Astrocyte (in vitro differentiated cells and primary cell): Measurements from ENCODE around the gene IRGQ. TPM values are rescaled to one million over a fixed set of nuclear protein-coding genes. Genes with fewer than 3 reads are reported as not detected.
A peak's percentile ranks its signal among the peaks of the same experiment; 100 is the strongest.

Source experiments
- DNase-seq: peaks from one replicate; pipeline ENCODE4 v3.0.0-alpha.2; 2010; ENCODE audit warnings: low read depth
- FAIRE-seq: peaks from 2 replicates; lab custom pipeline; 2011; peaks lifted over from hg19 to GRCh38; lab: Jason Lieb, UNC
- H2AFZ ChIP-seq: 2 replicates; pipeline ENCODE4 v1.6.0; 2012; ENCODE audit warnings: low read depth, low read length, inconsistent platforms
- H3K27ac ChIP-seq: 2 replicates; pipeline ENCODE4 v1.5.1; 2011; ENCODE audit warnings: low read depth, low read length, inconsistent platforms
- H3K27me3 ChIP-seq: 2 replicates; pipeline ENCODE4 v1.6.0; 2011; ENCODE audit warnings: low read length, inconsistent platforms; ENCODE audit not compliant: insufficient read depth
- H3K36me3 ChIP-seq: 2 replicates; pipeline ENCODE4 v1.5.1; 2011; ENCODE audit warnings: low read length, inconsistent platforms; ENCODE audit not compliant: insufficient read depth
- H3K4me1 ChIP-seq: 2 replicates; pipeline ENCODE4 v1.5.1; 2011; ENCODE audit warnings: low read length, inconsistent platforms; ENCODE audit not compliant: insufficient read depth
- H3K4me2 ChIP-seq: 2 replicates; pipeline ENCODE4 v1.6.0; 2012; ENCODE audit warnings: low read length, inconsistent platforms
- H3K4me3 ChIP-seq: 2 replicates; pipeline ENCODE4 v1.5.1; 2011; ENCODE audit warnings: low read depth, mild to moderate bottlenecking, low read length, inconsistent platforms; ENCODE audit not compliant: insufficient read depth
- H3K79me2 ChIP-seq: 2 replicates; pipeline ENCODE4 v1.6.0; 2012; ENCODE audit warnings: mild to moderate bottlenecking, low read length, inconsistent platforms; ENCODE audit not compliant: insufficient read depth
- H3K9ac ChIP-seq: 2 replicates; pipeline ENCODE4 v1.6.0; 2012; ENCODE audit warnings: mild to moderate bottlenecking, low read length, inconsistent platforms
- H3K9me3 ChIP-seq: 2 replicates; pipeline ENCODE4 v1.5.1; 2012; ENCODE audit warnings: low read depth, mild to moderate bottlenecking, low read length, inconsistent platforms; ENCODE audit not compliant: insufficient read depth
- H4K20me1 ChIP-seq: 2 replicates; pipeline ENCODE4 v1.6.0; 2012; ENCODE audit warnings: low read length, inconsistent platforms; ENCODE audit not compliant: insufficient read depth
- H3K27ac Mint-ChIP-seq: one replicate; pipeline ENCODE4 v1.8.0; 2021; ENCODE audit warnings: mild to moderate bottlenecking, mixed read lengths; ENCODE audit not compliant: unreplicated experiment
- H3K27me3 Mint-ChIP-seq: one replicate; pipeline ENCODE4 v1.8.0; 2021; ENCODE audit warnings: low read depth, mixed read lengths; ENCODE audit not compliant: unreplicated experiment
- H3K36me3 Mint-ChIP-seq: one replicate; pipeline ENCODE4 v1.8.0; 2021; ENCODE audit warnings: low read depth, mixed read lengths; ENCODE audit not compliant: unreplicated experiment
- H3K4me1 Mint-ChIP-seq: one replicate; pipeline ENCODE4 v1.8.0; 2021; ENCODE audit warnings: low read depth, mixed read lengths; ENCODE audit not compliant: unreplicated experiment
- H3K4me3 Mint-ChIP-seq: one replicate; pipeline ENCODE4 v1.8.0; 2021; ENCODE audit warnings: mild to moderate bottlenecking, moderate library complexity, mixed read lengths; ENCODE audit not compliant: unreplicated experiment
- H3K9me3 Mint-ChIP-seq: one replicate; pipeline ENCODE4 v1.8.0; 2021; ENCODE audit warnings: mild to moderate bottlenecking, mixed read lengths; ENCODE audit not compliant: unreplicated experiment
- EZH2 ChIP-seq: IDR thresholded peaks from 2 replicates; pipeline ENCODE4 v1.6.1; 2012; ENCODE audit warnings: mild to moderate bottlenecking, low read length, inconsistent platforms; ENCODE audit not compliant: insufficient read depth
- total RNA-seq: library from RNA; stranded (reverse); gene quantifications from 2 replicates; pipeline ENCODE4 v1.2.1, GENCODE V29; 2021
- TF ChIP-seq, protein P1 (sequence below): IDR thresholded peaks from 2 replicates; pipeline ENCODE4 v1.5.1; 2011; ENCODE audit warnings: low read depth, mild to moderate bottlenecking, inconsistent platforms, low read length, moderate library complexity; ENCODE audit not compliant: insufficient read depth

The IRGQ gene
- total RNA-seq, 1 donor from 2014 or later: 60.7 TPM

DNA sequence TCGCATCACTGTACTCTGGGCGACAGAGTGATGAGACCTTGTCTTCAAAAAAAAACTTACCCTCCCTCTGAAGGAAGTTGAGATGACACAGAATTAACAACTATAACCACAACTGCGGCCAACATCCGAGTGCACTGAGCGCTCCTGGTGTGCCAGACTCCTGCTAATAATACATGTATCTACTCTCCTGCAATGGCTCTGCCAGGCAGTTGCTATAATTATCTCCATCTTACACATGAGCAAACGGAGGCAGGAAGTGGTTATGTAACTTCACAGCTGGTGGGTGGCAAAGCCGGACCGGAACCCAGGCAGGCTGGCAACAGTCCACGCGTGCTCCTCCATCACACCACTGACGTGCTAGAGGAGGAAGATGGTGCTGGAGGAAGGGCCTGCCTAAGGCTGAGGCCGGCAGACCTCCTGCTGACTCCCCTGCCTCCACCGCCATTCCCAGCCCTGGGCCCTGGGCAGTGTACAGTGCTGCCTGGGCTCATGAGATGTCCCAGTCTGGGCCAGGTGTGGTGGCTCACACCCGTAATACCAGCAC, 33.2 kb downstream of the IRGQ start:
- peak overlapping the region; percentile 57 for H3K27ac ChIP-seq
- H3K4me1 ChIP-seq: peaks cover 11% of the 10 kb centered on the region
- peak overlapping the region; percentile 43 for H3K4me2 ChIP-seq
- Mint-ChIP-seq H3K4me3 (no peak overlapping the region), H3K36me3 (peaks cover 15% of the 10 kb centered on the region), H3K27me3 (no peaks in the 10 kb centered on the region), H3K4me1 (peaks cover 7% of the 10 kb centered on the region), H3K9me3 (peaks cover 2% of the 10 kb centered on the region), H3K27ac (no peak overlapping the region)
- H2AFZ ChIP-seq: no peak overlapping the region
- FAIRE-seq (peak; percentile 97), DNase-seq (peak; percentile 89)
- H3K79me2 ChIP-seq: peaks cover 7% of the 10 kb centered on the region
- peak overlapping the region; percentile 12 for H3K9ac ChIP-seq
- H3K9me3 ChIP-seq: no peaks in the 10 kb centered on the region
- H3K36me3 ChIP-seq: peaks cover 4% of the 10 kb centered on the region
- H3K27me3 ChIP-seq: no peaks in the 10 kb centered on the region
- no peak overlapping the region for H3K4me3 ChIP-seq
- H4K20me1 ChIP-seq: no peaks in the 10 kb centered on the region
- TF ChIP-seq, protein P1, sequence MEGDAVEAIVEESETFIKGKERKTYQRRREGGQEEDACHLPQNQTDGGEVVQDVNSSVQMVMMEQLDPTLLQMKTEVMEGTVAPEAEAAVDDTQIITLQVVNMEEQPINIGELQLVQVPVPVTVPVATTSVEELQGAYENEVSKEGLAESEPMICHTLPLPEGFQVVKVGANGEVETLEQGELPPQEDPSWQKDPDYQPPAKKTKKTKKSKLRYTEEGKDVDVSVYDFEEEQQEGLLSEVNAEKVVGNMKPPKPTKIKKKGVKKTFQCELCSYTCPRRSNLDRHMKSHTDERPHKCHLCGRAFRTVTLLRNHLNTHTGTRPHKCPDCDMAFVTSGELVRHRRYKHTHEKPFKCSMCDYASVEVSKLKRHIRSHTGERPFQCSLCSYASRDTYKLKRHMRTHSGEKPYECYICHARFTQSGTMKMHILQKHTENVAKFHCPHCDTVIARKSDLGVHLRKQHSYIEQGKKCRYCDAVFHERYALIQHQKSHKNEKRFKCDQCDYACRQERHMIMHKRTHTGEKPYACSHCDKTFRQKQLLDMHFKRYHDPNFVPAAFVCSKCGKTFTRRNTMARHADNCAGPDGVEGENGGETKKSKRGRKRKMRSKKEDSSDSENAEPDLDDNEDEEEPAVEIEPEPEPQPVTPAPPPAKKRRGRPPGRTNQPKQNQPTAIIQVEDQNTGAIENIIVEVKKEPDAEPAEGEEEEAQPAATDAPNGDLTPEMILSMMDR: no peak
- TF ChIP-seq EZH2: no peak

- no peak overlapping the region for H3K27ac Mint-ChIP-seq
- peaks cover 11% of the 10 kb centered on the region for H3K4me1 ChIP-seq
- peaks cover 15% of the 10 kb centered on the region for H3K36me3 Mint-ChIP-seq
- H3K4me3 ChIP-seq: no peak overlapping the region
- H3K9me3 Mint-ChIP-seq: peaks cover 2% of the 10 kb centered on the region
- no peak overlapping the region for H3K4me3 Mint-ChIP-seq
- TF ChIP-seq EZH2: no peak
- TF ChIP-seq, protein P1: no peak
- no peaks in the 10 kb centered on the region for H3K9me3 ChIP-seq
- H3K9ac ChIP-seq: no peak overlapping the region
- H3K27me3 ChIP-seq: no peaks in the 10 kb centered on the region
- H3K27me3 Mint-ChIP-seq: no peaks in the 10 kb centered on the region
- H2AFZ ChIP-seq: no peak overlapping the region
- H3K4me2 ChIP-seq: no peak overlapping the region
- peak overlapping the region; percentile 49 for H3K27ac ChIP-seq
- H3K79me2 ChIP-seq: peaks cover 7% of the 10 kb centered on the region
- FAIRE-seq (no peak), DNase-seq (no peak)
- H3K36me3 ChIP-seq: peaks cover 4% of the 10 kb centered on the region
- peaks cover 7% of the 10 kb centered on the region for H3K4me1 Mint-ChIP-seq
- H4K20me1 ChIP-seq: no peaks in the 10 kb centered on the region
Measured at GRCh38 chr19:43562226-43562697, 33.7 kb downstream of the IRGQ start.
